Parathyroid adenoma (tissue), 2 donors: ENCODE measurements around the gene ABLIM2.

ENCODE experiments used
- H2AFZ ChIP-seq: fragments of 300-600 bp; sonication (generic); one replicate; pipeline ENCODE4 v1.7.0; 2017; ENCODE audit warnings: antibody characterized with exemption, mild to moderate bottlenecking
- H3K27ac ChIP-seq: fragments of 300-600 bp; sonication (generic); one replicate; pipeline ENCODE4 v1.7.0; 2017
- H3K27me3 ChIP-seq: fragments of 300-600 bp; sonication (generic); one replicate; pipeline ENCODE4 v1.7.0; 2017; ENCODE audit warnings: low read length; ENCODE audit not compliant: control insufficient read depth, insufficient read depth
- H3K36me3 ChIP-seq: fragments of 300-600 bp; sonication (generic); one replicate; pipeline ENCODE4 v1.7.0; 2017; ENCODE audit warnings: low read length; ENCODE audit not compliant: control insufficient read depth, insufficient read depth
- H3K4me1 ChIP-seq: fragments of 300-600 bp; sonication (generic); one replicate; pipeline ENCODE4 v1.7.0; 2017; ENCODE audit warnings: control low read depth
- H3K4me2 ChIP-seq: fragments of 300-600 bp; sonication (generic); one replicate; pipeline ENCODE4 v1.7.0; 2017; ENCODE audit warnings: low read length
- H3K4me3 ChIP-seq: fragments of 300-600 bp; sonication (generic); one replicate; pipeline ENCODE4 v1.7.0; 2017; ENCODE audit warnings: low read depth, low read length
- H3K79me2 ChIP-seq: fragments of 300-600 bp; sonication (generic); one replicate; pipeline ENCODE4 v1.7.0; 2017; ENCODE audit warnings: control low read depth
- H3K9ac ChIP-seq: fragments of 300-600 bp; sonication (generic); one replicate; pipeline ENCODE4 v1.7.0; 2017; ENCODE audit warnings: mild to moderate bottlenecking
- H3K9me3 ChIP-seq: fragments of 300-600 bp; sonication (generic); one replicate; pipeline ENCODE4 v1.7.0; 2017; ENCODE audit warnings: low read length; ENCODE audit not compliant: control insufficient read depth
- TF ChIP-seq, protein P1 (sequence below): fragments of 300-600 bp; sonication (generic); IDR thresholded peaks from one replicate; pipeline ENCODE4 v1.7.0; 2017; ENCODE audit warnings: antibody characterized with exemption, mild to moderate bottlenecking
- donor health status: primary hyperparathyroidism.

The ABLIM2 gene

DNA sequence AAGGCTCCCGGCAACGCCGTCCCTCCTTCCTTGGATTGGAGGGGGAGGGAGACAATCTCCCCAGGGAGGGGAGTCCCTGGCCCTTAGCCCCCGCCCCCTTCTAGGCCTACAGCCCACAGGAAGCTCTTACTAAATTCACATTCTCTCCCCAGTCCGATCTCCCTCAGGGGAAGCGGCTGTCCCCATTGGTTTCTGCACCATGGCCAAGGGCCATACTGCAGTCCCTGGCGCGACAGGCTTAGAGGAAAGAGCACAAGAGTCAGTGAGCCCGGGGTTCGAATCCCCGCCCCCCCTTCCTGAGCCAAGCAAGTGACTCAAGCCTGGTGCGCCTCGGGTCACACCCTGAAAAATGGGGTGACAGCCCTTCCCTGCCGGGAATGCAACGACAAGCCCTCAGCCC is 1.1 kb downstream of the ABLIM2 start:
- TF ChIP-seq, protein P1, sequence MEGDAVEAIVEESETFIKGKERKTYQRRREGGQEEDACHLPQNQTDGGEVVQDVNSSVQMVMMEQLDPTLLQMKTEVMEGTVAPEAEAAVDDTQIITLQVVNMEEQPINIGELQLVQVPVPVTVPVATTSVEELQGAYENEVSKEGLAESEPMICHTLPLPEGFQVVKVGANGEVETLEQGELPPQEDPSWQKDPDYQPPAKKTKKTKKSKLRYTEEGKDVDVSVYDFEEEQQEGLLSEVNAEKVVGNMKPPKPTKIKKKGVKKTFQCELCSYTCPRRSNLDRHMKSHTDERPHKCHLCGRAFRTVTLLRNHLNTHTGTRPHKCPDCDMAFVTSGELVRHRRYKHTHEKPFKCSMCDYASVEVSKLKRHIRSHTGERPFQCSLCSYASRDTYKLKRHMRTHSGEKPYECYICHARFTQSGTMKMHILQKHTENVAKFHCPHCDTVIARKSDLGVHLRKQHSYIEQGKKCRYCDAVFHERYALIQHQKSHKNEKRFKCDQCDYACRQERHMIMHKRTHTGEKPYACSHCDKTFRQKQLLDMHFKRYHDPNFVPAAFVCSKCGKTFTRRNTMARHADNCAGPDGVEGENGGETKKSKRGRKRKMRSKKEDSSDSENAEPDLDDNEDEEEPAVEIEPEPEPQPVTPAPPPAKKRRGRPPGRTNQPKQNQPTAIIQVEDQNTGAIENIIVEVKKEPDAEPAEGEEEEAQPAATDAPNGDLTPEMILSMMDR, result no peak
- no peak overlapping the region for H3K9ac ChIP-seq
- no peak overlapping the region for H2AFZ ChIP-seq
- peak overlapping the region; percentile 64 for H3K4me2 ChIP-seq
- H3K79me2 ChIP-seq, result no peaks in the 10 kb centered on the region
- no peaks in the 10 kb centered on the region for H3K36me3 ChIP-seq
- H3K4me3 ChIP-seq, result peak overlapping the region; percentile 56
- H3K9me3 ChIP-seq, result no peaks in the 10 kb centered on the region
- H3K27ac ChIP-seq, result no peak overlapping the region
- no peaks in the 10 kb centered on the region for H3K27me3 ChIP-seq
- no peaks in the 10 kb centered on the region for H3K4me1 ChIP-seq

DNA sequence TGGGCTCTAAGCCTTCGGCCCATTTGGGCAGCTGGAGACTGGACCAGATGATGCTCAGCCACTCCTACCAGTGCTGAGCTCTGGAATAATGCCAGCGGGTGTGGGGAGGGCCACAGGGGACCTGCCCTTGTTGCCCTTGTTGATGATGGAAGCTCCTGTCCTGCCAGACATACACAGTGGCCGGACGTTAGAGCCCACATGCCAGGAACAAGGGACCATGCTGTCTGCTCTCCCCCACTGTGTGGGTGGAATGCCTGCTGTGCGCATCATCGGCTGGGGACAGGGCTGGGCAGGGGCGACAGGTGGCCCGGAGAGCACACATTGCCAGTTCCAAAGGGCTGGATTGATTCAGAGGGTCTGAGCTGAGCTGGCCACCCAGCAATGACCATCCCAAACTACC is 2.0 kb downstream of the ABLIM2 start:
- no peak overlapping the region for H3K4me2 ChIP-seq
- H3K36me3 ChIP-seq, result no peaks in the 10 kb centered on the region
- no peak overlapping the region for H3K27ac ChIP-seq
- no peaks in the 10 kb centered on the region for H3K9me3 ChIP-seq
- no peak overlapping the region for H3K9ac ChIP-seq
- H3K4me1 ChIP-seq, result no peaks in the 10 kb centered on the region
- no peaks in the 10 kb centered on the region for H3K27me3 ChIP-seq
- H3K79me2 ChIP-seq, result no peaks in the 10 kb centered on the region
- TF ChIP-seq, protein P1, result no peak
- no peak overlapping the region for H3K4me3 ChIP-seq
- H2AFZ ChIP-seq, result no peak overlapping the region

DNA sequence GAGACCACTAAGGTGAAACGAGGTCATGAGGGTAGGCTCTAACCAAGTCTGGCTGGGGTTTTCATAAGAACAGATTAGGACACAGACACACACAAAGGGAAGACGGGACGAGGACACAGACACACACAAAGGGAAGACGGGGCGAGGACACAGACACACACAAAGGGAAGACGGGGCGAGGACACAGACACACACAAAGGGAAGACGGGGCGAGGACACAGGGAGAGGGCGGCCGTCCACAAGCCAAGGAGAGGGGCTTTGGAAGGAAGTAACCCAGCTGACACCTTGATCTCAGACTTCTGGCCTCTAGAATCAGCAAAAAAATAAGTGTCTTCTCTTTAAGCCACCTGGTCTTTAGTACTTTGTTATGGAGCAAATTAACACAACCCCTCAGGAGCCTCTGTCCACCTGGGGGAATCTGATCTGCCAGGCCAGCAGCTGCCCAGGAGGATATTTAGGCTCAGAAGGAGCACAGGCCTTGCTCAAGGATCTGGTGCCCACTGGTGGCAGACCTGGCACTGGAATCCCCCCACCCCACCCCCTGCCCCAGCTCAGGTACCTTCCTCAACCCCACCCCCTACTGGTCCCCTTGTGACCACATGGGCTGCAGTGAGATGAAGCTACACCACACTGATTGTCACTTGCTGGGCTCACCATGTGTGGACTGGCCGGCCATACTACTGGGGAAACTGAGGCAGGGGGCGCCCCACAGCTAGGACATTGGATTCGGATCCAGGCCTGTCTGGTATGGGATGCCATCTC is 2.8 kb downstream of the ABLIM2 start:
- H2AFZ ChIP-seq, result no peak overlapping the region
- no peak overlapping the region for H3K4me3 ChIP-seq
- no peak overlapping the region for H3K4me2 ChIP-seq
- H3K27me3 ChIP-seq, result no peaks in the 10 kb centered on the region
- no peaks in the 10 kb centered on the region for H3K36me3 ChIP-seq
- H3K9ac ChIP-seq, result no peak overlapping the region
- H3K79me2 ChIP-seq, result no peaks in the 10 kb centered on the region
- no peaks in the 10 kb centered on the region for H3K9me3 ChIP-seq
- TF ChIP-seq, protein P1, result no peak
- no peak overlapping the region for H3K27ac ChIP-seq
- H3K4me1 ChIP-seq, result no peaks in the 10 kb centered on the region

DNA sequence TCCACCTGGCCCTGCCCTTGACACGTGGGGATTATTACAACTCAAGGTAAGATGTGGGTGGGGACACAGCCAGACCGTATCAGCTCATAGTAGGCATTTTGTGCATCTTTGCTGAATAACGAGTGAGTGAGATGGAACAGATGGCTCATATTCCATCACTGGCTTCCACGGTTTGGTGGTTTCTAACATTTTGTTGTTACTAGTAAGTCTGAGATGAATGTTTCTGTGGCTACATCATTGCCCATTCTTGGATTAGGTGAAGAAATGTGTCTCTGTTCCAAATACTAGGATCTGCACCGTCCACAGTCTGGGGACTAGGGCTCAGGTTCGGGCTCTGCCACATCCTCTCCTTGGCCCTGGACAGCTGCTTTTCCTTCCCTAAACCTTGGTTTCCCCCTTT is 3.6 kb downstream of the ABLIM2 start:
- Histone ChIP-seq H3K4me2 (no peak overlapping the region), H3K27me3 (no peaks in the 10 kb centered on the region), H3K9me3 (no peaks in the 10 kb centered on the region), H3K4me3 (no peak overlapping the region), H3K9ac (no peak overlapping the region), H3K4me1 (no peaks in the 10 kb centered on the region), H3K79me2 (no peaks in the 10 kb centered on the region), H3K27ac (no peak overlapping the region), H3K36me3 (no peaks in the 10 kb centered on the region), H2AFZ (no peak overlapping the region)
- TF ChIP-seq, protein P1, result no peak

DNA sequence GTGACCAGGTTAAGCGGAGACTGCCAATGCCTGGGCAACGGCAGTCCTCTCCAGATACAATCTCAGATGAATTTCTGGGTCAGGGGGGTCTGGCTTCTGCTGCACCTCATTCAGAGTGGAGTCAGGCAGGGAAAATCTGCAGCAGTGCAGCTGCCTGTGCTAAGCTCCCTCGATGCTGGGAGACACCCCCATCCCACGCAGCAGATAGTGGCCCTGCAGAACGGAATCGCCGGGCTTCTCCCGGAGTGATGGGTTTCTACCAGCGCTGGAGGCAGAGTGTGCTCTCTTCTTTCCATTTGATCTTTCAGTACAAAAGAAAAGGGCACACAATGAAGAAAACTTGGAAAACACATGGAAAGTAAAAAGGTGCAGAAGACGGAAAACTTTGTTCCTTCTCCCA is 5.2 kb downstream of the ABLIM2 start:
- TF ChIP-seq, protein P1, result no peak

More for the DNA sequence above, 5.2 kb downstream of the ABLIM2 start:
- Histone ChIP-seq H3K9ac (no peak overlapping the region), H3K79me2 (no peaks in the 10 kb centered on the region), H3K36me3 (no peaks in the 10 kb centered on the region), H2AFZ (no peak overlapping the region), H3K27ac (no peak overlapping the region), H3K4me3 (no peak overlapping the region), H3K4me1 (no peaks in the 10 kb centered on the region), H3K27me3 (no peaks in the 10 kb centered on the region), H3K4me2 (no peak overlapping the region), H3K9me3 (no peaks in the 10 kb centered on the region)
